DLD1 (cell line): ENCODE measurements around the gene ZNF768.

Source experiments
- in situ Hi-C: cut with HindIII; loops from 2 replicates; pipeline ENCODE4 v1.10.0; 2017; ENCODE audit warnings: low sequenced_read_pairs

The ZNF768 gene

GRCh38 chr16:30526137-30526822 is at the start of gene ZNF768:
ZNF768 (minus strand) TSS chr16:30526566; CDS start chr16:30526413, 153 bp downstream.
- in situ Hi-C loops: no loop called here

DNA sequence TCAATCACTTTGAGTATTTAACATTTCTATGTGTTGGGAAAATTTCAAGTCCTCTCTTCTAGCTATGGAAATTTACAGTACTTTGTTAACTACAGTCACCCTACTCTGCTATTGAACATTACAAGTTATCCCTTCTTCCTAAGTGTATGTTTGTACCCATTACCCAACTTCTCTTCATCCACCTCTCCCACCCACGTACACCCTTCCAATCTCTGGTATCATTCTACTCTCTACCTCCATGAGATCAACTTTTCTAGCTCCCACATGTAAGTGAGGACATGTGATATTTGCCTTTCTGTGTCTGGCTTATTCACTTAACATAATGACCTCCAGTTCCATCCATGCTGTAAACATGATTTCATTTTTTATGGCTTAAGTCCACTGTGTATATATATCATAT is 48.3 kb upstream of the ZNF768 start:
- in situ Hi-C loops: no loop called here

GRCh38 chr16:30571445-30572322 is 45.3 kb upstream of the ZNF768 start, which contains the start of gene ZNF688:
ZNF688 (minus strand) TSS chr16:30571714; CDS start chr16:30571629, 85 bp downstream.
- in situ Hi-C loops: no loop called here

DNA sequence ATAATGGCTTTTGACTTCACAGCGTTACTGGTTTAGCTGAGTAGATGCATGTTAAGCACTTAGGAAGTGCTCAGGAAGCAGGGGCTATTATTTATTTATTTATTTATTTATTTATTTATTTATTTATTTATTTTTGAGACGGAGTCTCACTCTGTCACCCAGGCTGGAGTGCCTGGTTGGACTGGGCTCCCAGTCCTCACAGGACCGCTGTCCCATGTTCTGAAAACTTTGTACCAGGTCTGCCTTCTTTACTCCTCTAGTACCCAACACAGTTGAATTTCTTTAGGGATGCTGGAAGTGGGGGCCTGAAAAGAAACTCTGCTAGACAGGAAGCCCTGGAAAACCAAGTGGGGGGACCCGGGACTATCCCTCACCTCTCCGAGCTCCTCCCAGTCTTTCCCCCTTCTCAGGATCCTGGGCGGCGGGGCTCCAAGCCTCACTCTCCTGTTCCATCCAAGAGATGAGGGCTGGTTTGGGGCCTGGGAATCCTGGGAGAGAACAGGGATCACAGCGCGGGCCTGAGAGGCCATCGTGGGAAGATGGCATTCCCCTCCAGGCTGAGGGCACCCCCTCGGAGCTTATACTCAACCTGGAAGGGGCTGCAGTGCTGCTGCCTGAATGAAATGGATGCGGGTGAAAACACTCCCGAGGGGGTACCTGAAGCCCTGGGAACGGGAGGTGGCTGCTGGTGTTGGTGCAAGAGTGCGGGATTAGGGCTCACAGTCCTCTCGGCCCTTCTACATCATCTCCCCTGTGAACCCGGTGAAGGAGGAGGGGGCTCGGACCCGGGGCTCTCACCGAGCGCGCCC is 44.5 kb upstream of the ZNF768 start:
- in situ Hi-C loops: no loop called here

- in situ Hi-C loops: no loop called here
These were observed 43.6 kb upstream of the ZNF768 start for GRCh38 chr16:30569746-30570635.

- in situ Hi-C loops: no loop called here
These were observed 42.9 kb upstream of the ZNF768 start for GRCh38 chr16:30569281-30569680.

DNA sequence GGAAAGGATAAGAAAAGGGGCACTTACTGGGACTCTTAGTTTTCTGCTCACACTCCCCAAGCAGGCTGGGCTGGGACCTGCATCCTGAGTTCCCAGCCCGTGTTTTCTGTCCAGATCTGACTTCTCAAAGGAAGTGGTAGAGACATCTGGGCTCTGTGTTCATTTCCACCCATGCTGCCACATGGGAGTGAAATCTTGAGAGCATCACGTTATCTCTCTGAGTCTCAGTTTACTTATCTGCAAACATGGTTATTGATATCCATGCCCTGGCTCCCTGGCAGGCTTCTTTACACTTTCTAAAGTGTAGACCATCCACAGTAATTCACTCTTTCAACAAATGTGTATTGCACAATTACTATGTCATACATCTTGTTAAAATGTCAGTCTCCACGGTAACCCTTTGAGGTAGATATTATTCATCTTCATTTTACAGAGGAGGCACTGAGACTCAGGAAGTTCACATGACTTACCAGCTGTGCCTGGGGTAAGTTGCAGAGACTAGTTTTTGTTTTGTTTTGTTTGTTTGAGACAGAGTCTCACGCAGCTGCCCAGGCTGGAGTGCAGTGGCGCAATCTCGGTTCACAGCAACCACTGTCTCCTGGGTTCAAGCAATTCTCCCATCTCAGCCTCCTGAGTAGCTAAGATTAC is 41.7 kb upstream of the ZNF768 start:
- in situ Hi-C loops: no loop called here

DNA sequence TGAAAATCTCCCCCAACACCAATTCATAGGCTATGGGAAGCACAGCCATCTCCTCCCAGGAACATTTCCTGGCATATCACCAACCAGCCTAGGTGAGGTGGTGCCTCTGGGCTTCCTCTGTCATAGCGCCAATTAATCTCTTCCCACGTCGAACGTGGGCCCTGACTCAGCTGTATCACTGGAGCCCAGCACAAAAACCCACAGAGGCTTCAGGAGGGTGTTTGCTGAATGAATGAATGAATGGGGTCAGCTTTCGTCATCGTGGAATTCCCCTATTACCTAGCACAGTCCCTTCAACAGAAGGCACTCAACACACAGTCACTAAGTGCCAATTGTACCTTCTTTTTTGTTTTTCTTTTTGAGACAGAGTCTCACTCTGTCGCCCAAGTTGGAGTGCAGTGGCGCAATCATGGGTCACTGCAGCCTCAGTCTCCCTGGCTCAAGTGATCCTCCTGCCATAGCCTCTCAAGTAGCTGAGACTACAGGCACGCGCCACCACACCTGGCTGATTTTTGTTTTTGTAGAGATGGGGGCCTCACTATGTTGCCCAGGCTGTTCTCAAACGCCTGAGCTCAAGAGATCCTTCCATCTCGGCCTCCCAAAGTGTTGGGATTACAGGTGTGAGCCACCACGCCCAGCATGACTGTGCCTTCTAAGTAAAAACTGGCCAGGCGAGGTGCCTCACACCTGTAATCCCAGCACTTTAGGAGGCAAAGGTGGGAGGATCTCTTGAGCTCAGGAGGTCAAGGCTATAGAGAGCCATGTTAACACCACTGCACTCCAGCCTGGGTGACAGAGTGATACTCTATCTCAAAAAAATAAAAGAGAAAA is 41.0 kb upstream of the ZNF768 start:
- in situ Hi-C loops: no loop called here

GRCh38 chr16:30566531-30566930 is 40.2 kb upstream of the ZNF768 start:
- in situ Hi-C loops: no loop called here

DNA sequence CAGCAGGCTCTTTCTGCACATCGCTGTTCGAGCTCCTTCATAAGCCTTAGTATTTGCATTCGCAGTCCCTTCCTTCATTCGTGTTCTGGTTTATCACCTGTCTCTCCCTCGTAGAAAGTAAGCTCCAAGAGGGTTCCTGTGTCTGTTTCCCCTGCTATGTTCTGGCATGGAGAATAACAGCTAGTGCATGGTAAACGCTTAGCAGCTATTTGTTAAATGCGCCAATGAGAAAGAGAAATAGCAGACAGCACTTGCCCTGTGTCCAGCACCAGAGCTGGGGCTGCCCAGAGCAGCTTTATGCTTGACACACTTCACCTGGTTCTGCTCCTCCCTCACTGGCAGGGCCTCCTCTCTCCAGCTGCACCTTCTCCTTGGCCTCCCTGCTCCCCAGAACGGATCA is 39.6 kb upstream of the ZNF768 start:
- in situ Hi-C loops: no loop called here

- in situ Hi-C loops: no loop called here
These were observed 39.2 kb upstream of the ZNF768 start for GRCh38 chr16:30565526-30565925.

DNA sequence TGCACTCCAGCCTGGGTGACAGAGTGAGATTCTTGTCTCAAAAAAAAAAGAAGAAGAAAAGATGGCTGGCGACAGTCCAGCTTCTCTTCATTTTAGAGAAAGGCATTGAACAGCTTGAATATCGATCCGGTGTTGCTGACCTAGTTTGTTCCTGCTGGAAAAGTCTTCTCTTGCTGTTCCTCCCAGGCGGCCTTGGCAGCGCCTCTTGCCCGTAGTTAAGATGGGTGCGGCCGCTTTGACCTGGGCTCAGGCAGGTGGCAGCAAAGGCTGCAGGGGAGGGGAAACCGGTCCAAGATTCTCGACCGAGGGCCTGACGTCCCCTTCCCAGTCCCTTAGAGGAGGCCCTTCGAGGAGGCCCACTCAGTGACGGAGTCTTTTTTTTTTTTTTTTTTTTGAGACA is 35.7 kb upstream of the ZNF768 start:
- in situ Hi-C loops: no loop called here

DNA sequence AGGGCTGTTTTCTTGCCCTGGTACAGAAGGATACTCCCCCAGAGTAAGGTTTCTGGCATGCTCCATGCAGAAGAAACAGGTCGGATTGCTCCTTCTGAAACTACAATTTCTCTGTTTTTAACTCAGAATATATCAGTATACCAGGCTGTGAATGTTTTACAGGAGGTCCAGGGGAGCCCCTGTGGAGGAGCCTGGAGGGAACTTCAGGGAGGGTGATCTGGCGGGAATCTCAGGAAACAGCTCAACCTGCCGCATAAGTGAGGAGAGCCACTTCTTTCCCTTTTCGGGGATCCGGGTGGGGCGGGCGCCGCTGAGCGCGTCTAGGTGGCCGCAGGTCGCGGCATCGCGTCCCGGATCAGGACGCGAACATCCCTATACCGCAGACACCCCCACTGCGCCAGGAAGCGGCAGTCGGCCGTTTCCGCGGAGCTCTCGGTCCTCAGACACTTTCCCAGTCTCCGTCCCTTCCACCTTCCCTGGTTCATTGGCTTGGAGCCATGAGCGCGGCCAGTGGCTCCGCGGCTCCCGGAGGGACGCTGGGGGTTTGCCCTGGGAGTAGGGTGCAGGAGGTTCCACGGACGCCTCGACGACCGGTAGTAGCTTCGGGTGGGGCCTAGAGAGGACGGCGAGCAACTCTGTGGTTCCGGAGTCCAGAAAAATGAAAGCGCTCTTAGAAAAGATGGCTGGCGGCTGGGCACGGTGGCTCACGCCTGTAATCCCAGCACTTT is 34.9 kb upstream of the ZNF768 start:
- in situ Hi-C loops: no loop called here

GRCh38 chr16:30559690-30560089 is 33.3 kb upstream of the ZNF768 start:
- in situ Hi-C loops: no loop called here

- in situ Hi-C loops: no loop called here
These were observed 32.5 kb upstream of the ZNF768 start for GRCh38 chr16:30558789-30559377.

DNA sequence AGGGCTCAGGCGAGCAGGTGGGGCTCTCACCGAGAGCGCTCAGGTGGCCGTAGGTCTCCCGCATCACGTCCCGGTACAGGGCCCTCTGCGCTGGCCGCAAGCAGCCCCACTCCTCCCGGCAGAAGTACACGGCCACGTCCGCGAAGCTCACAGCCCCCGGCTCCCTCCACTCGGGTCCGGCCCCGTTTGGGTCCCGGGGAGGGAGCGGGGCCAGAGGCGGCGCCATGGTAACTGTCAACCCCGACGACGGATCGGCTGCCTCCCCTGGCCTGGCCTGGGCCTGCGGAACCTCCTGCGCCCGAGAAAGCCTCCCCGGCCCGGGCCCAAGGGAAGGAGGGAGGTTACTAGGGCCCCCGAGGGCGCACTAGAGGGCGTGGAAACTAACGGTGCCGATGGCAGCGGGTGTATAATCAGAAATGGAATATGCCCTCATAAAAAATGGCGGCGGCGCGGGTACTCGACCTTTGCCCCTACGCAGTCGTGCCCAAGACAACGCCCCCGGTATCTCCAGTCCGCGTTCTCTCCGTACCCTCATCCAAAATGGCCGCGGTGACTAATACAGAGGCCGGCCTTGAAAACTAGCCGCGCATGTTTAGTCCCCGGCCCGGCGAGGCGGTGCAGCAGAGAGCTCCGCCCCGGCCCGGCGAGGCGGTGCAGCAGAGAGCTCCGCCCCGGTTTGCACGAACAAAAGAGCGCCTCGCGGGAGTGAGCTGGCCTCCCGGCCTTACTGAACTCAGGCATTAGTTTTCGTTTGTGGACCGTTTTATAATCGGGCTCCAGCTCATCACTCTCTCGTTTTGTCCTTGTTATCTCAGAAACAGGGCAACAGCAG is 31.8 kb upstream of the ZNF768 start, which contains the start of gene ZNF764:
ZNF764 (minus strand) TSS at position 418 of the 832 bp plus-strand sequence; CDS start at position 226, 192 bp downstream.
- in situ Hi-C loops: no loop called here

DNA sequence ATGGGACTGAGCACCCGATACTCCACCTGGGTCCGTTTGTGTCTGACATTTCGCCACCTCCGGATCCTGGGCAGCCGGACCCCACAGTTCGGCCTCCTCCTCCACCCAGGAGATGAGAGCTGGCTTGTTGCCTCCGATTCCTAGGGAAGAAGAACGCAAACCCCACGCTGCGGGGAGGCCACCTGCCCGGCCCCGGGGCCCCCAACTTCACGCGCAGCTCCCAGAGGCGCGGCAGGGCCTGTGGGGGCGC is 31.3 kb upstream of the ZNF768 start:
- in situ Hi-C loops: no loop called here
